DMS53 (cell line): ENCODE results near the gene TRIM49D1.
"Not testable (repeated sequence)": the region's sequence is repeated elsewhere in the genome, so short reads cannot be mapped to it uniquely, and the experiment has no call there.

ENCODE experiments used
- DNase-seq: peaks from one replicate; lab custom pipeline; 2025; lab: John Stamatoyannopoulos, UW

The TRIM49D1 gene

GRCh38 chr11:89922195-89922660 is at the start of gene TRIM49D1:
Gene TRIM49D1, minus strand, starts transcription at chr11:89922245. Its CDS starts 4,535 bp downstream, at chr11:89917710.
- DNase-seq, result no peak

GRCh38 chr11:89965737-89966136 is 43.7 kb upstream of the TRIM49D1 start, which contains the start of gene TRIM64:
Gene TRIM64, plus strand, starts transcription at chr11:89966037. Its CDS starts 2,467 bp downstream, at chr11:89968504.
- DNase-seq, result not testable (repeated sequence)

- DNase-seq, result not testable (repeated sequence)
These were observed 38.8 kb upstream of the TRIM49D1 start for GRCh38 chr11:89960833-89961232.

- DNase-seq, result not testable (repeated sequence)
These were observed 1.7 kb upstream of the TRIM49D1 start, which contains the start of gene TRIM49D2 for GRCh38 chr11:89923764-89924163. Gene TRIM49D2, plus strand, starts transcription at chr11:89924064. Its CDS starts 2,698 bp downstream, at chr11:89926762.

- DNase-seq, result not testable (repeated sequence)
These were observed 21.2 kb downstream of the TRIM49D1 start for GRCh38 chr11:89900809-89901208.

- DNase-seq, result not testable (repeated sequence)
These were observed 28.8 kb downstream of the TRIM49D1 start for GRCh38 chr11:89893245-89893644.

- not testable (repeated sequence) for DNase-seq
These were observed 44.5 kb downstream of the TRIM49D1 start for GRCh38 chr11:89877511-89877910.

- DNase-seq, result not testable (repeated sequence)
These were observed 49.5 kb downstream of the TRIM49D1 start for GRCh38 chr11:89872588-89872987.

GRCh38 chr11:89865223-89865622 is 56.8 kb downstream of the TRIM49D1 start:
- DNase-seq, result not testable (repeated sequence)

GRCh38 chr11:89863906-89864704 is 57.9 kb downstream of the TRIM49D1 start:
- DNase-seq, result not testable (repeated sequence)
